Vagina (tissue), 2 donors: ENCODE measurements around the gene SUB1.

ENCODE experiments used
- POLR2A ChIP-seq, 2 donors: fragments of 450-650 bp; IDR thresholded peaks; one replicate each; pipeline ENCODE4 v1.6.1; 2017; ENCODE audit warnings: antibody characterized with exemption in 2 of 2, mild to moderate bottlenecking in 2 of 2, moderate library complexity in 2 of 2
- TF ChIP-seq, protein P1 (sequence below), 3 experiments: fragments of 450-650 bp in 2 of 3; fragments of 200-600 bp in 1 of 3; sonication (generic) in 1 of 3; IDR thresholded peaks; one replicate each; pipeline ENCODE4 v1.5.1; 2017 to 2019; ENCODE audit warnings: antibody characterized with exemption in 3 of 3, mild to moderate bottlenecking in 2 of 3, moderate library complexity in 2 of 3

DNA sequence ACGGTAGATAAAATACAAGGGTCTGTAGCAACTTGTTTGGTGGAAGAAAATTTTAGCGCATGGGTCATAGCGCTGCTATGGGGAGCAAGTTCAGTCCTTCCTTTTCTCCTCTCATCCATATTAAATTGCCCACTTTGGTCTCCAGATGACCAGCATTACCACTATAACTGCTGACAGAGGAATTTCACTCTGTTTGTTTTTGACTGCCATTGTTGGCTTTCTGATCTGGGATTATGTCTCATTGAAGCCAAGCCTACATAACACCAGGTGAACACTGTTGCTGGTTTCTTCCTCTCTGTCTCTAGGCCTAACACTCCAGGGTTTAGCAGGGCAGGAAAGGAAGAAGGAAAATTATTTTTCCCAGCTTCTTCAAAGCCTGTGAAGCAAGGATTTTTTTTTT is 6.6 kb upstream of the SUB1 start:
- TF ChIP-seq, protein P1, sequence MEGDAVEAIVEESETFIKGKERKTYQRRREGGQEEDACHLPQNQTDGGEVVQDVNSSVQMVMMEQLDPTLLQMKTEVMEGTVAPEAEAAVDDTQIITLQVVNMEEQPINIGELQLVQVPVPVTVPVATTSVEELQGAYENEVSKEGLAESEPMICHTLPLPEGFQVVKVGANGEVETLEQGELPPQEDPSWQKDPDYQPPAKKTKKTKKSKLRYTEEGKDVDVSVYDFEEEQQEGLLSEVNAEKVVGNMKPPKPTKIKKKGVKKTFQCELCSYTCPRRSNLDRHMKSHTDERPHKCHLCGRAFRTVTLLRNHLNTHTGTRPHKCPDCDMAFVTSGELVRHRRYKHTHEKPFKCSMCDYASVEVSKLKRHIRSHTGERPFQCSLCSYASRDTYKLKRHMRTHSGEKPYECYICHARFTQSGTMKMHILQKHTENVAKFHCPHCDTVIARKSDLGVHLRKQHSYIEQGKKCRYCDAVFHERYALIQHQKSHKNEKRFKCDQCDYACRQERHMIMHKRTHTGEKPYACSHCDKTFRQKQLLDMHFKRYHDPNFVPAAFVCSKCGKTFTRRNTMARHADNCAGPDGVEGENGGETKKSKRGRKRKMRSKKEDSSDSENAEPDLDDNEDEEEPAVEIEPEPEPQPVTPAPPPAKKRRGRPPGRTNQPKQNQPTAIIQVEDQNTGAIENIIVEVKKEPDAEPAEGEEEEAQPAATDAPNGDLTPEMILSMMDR (IDR thresholded peaks at IDR 0.05), result no peak
- TF ChIP-seq POLR2A (IDR thresholded peaks at IDR 0.05), result no peak
